Trophoblast cell (in vitro differentiated cells and primary cell): ENCODE measurements around the gene ITPKB.

Experiments used
- DNase-seq, 2 donors: peaks; one replicate each; pipeline ENCODE4 v3.0.0-alpha.2; 2016
- H2AFZ ChIP-seq: 2 replicates; pipeline ENCODE4 v1.6.1; 2013; ENCODE audit warnings: low read length, moderate library complexity, mild to moderate bottlenecking; ENCODE audit not compliant: insufficient read depth, poor library complexity
- H2AK5ac ChIP-seq: 2 replicates; pipeline ENCODE4 v1.6.1; 2013; ENCODE audit warnings: mild to moderate bottlenecking, low read length
- H2BK120ac ChIP-seq: 2 replicates; pipeline ENCODE4 v1.6.1; 2013; ENCODE audit warnings: low read length, mild to moderate bottlenecking, moderate library complexity; ENCODE audit not compliant: insufficient read depth, poor library complexity
- H2BK12ac ChIP-seq: 2 replicates; pipeline ENCODE4 v1.6.1; 2013; ENCODE audit warnings: mild to moderate bottlenecking, low read length, moderate library complexity
- H2BK5ac ChIP-seq: 2 replicates; pipeline ENCODE4 v1.6.1; 2013; ENCODE audit warnings: low read length, low read depth, moderate library complexity, mild to moderate bottlenecking; ENCODE audit not compliant: poor library complexity
- H3K14ac ChIP-seq: 2 replicates; pipeline ENCODE4 v1.6.1; 2013; ENCODE audit warnings: mild to moderate bottlenecking, low read length
- H3K18ac ChIP-seq: 2 replicates; pipeline ENCODE4 v1.6.1; 2013; ENCODE audit warnings: mild to moderate bottlenecking, low read length
- H3K23ac ChIP-seq: 2 replicates; pipeline ENCODE4 v1.6.1; 2013; ENCODE audit warnings: low read length
- H3K27ac ChIP-seq: 2 replicates; pipeline ENCODE4 v1.5.1; 2013; ENCODE audit warnings: low read depth, mild to moderate bottlenecking, inconsistent platforms, low read length, moderate library complexity
- H3K27me3 ChIP-seq: 2 replicates; pipeline ENCODE4 v1.6.1; 2013; ENCODE audit warnings: inconsistent platforms, mild to moderate bottlenecking, low read length, moderate library complexity; ENCODE audit not compliant: insufficient read depth
- H3K36me3 ChIP-seq, 2 experiments: 1 replicate in 1 of 2; 2 replicates in 1 of 2; pipeline ENCODE4 v1.6.1; 2013; ENCODE audit warnings: low read length in 2 of 2, mild to moderate bottlenecking in 2 of 2, moderate library complexity in 1 of 2; ENCODE audit not compliant: insufficient read depth in 2 of 2, control insufficient read depth in 1 of 2
- H3K4ac ChIP-seq: 2 replicates; pipeline ENCODE4 v1.6.1; 2013; ENCODE audit warnings: low read depth, mild to moderate bottlenecking, low read length, moderate library complexity
- H3K4me1 ChIP-seq, 2 experiments: 1 replicate in 1 of 2; 2 replicates in 1 of 2; pipeline ENCODE4 v1.6.1; 2013; ENCODE audit warnings: low read length in 2 of 2, mild to moderate bottlenecking in 2 of 2, moderate library complexity in 1 of 2; ENCODE audit not compliant: insufficient read depth in 2 of 2, control insufficient read depth in 1 of 2
- H3K4me2 ChIP-seq: 2 replicates; pipeline ENCODE4 v1.6.1; 2013; ENCODE audit warnings: inconsistent platforms, mild to moderate bottlenecking, low read length, moderate library complexity
- H3K4me3 ChIP-seq: 2 replicates; pipeline ENCODE4 v1.5.1; 2013; ENCODE audit warnings: mild to moderate bottlenecking, low read depth, low read length, inconsistent platforms
- H3K79me1 ChIP-seq: one replicate; pipeline ENCODE4 v1.6.1; 2013; ENCODE audit warnings: low read length
- H3K79me2 ChIP-seq: 2 replicates; pipeline ENCODE4 v1.6.1; 2013; ENCODE audit warnings: low read length, mild to moderate bottlenecking; ENCODE audit not compliant: control insufficient read depth, insufficient read depth, poor library complexity
- H3K9ac ChIP-seq: 2 replicates; pipeline ENCODE4 v1.6.1; 2013; ENCODE audit warnings: mild to moderate bottlenecking, low read length
- H3K9me3 ChIP-seq: 2 replicates; pipeline ENCODE4 v1.6.1; 2013; ENCODE audit warnings: low read depth, mild to moderate bottlenecking, control low read depth, inconsistent platforms, low read length; ENCODE audit not compliant: insufficient read depth
- H4K12ac ChIP-seq: 2 replicates; pipeline ENCODE4 v1.6.1; 2013; ENCODE audit warnings: low read depth, mild to moderate bottlenecking, low read length, moderate library complexity
- H4K8ac ChIP-seq: 2 replicates; pipeline ENCODE4 v1.6.1; 2013; ENCODE audit warnings: low read depth, mild to moderate bottlenecking, low read length, moderate library complexity
- H4K91ac ChIP-seq: one replicate; pipeline ENCODE4 v1.6.1; 2013; ENCODE audit warnings: low read depth, mild to moderate bottlenecking, low read length, moderate library complexity
- WGBS: extraction: QIAGEN DNeasy Blood & Tissue Kit; methylation state at CpG from one replicate; pipeline ENCODE4 v1.1.7; 2013; ENCODE audit warnings: missing lambda C conversion rate; ENCODE audit not compliant: insufficient read length, insufficient coverage; ENCODE audit errors: extremely low coverage; 5-methylcytosine and 5-hydroxymethylcytosine counted together

ITPKB gene

DNA sequence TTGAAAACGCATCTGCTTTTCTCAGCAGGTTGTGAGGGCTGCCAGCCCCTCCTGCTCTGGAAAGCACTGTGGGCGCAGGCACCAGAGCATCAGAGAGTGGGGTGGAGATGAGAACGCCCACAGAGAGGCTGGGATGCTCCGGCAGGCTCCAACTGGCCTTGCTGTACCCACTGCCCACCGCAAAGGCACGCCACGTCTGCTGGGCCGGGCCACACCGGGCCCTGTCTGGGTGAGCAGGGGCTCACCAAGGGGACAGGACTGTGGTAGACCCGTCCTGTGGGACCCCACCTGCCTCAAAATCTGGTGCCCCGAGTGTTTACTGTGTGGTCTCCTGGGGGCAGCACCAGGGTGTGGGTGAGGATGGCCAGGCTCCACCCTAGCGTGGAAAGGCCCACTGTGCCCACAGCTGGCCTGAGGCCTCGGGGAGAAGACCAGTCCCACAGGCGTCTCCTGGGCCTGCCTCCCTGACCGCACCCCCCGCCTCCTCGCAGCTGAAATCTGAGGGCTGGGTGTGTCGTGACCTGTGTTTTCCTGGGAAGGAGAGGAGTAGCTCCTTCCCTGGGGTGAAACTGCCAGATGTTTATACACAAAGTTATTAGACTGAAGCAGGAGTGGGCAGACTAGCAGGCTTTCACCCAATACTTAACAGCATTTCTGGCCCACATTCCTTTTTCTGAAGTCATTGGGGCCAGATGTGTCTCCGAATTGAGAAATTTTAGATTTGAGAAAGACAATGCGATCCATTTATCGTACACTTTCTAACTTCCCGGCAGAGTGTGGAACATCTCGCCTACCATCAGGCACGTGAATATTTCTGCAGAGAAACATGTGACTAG is 136.7 kb downstream of the ITPKB start:
- Histone ChIP-seq H4K91ac (no peak overlapping the region), H3K23ac (no peak overlapping the region), H2BK120ac (no peak overlapping the region), H4K12ac (no peak overlapping the region), H4K8ac (no peak overlapping the region), H3K4ac (no peak overlapping the region), H3K27ac (no peak overlapping the region), H3K14ac (no peak overlapping the region), H3K9me3 (peaks cover 3% of the 10 kb centered on the region), H3K18ac (no peak overlapping the region), H3K4me1 (peaks cover 16 to 25% of the 10 kb centered on the region in 2 experiments), H3K79me1 (no peaks in the 10 kb centered on the region), H2AK5ac (no peak overlapping the region), H2BK5ac (no peak overlapping the region), H2AFZ (no peak overlapping the region), H3K36me3 (no peaks in the 10 kb centered on the region), H3K27me3 (no peaks in the 10 kb centered on the region), H3K79me2 (no peaks in the 10 kb centered on the region), H2BK12ac (no peak overlapping the region), H3K4me2 (no peak overlapping the region), H3K9ac (no peak overlapping the region), H3K4me3 (no peak overlapping the region)
- no CpG with 5 or more reads among the region's 24 CpGs for WGBS
- DNase-seq: peak; percentile 87 to 97

DNA sequence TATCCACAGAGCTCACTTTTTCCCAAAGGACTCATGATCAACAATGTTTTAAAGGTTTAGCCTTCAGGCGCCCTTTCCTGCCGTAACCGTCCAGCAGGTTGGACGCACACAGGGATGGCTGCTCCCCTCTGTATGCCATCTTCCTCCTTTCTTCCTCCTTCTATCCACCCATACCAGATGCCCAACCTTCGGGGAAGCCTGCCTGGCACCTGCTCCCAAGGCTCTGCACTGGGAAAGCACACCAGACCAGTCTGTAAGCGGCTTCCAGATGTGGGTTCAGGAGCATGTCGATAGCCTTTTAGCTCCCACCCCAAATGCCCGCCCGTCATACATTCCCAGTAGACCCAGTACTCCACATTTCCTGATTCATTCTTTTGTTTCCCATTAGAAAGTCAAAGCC is 137.6 kb downstream of the ITPKB start:
- Histone ChIP-seq H3K4ac (no peak overlapping the region), H3K9ac (no peak overlapping the region), H3K9me3 (peaks cover 3% of the 10 kb centered on the region), H3K36me3 (no peaks in the 10 kb centered on the region), H3K4me1 (peaks cover 15 to 20% of the 10 kb centered on the region in 2 experiments), H2AFZ (no peak overlapping the region), H2BK12ac (no peak overlapping the region), H4K12ac (no peak overlapping the region), H3K79me1 (no peaks in the 10 kb centered on the region), H2BK120ac (no peak overlapping the region), H3K18ac (no peak overlapping the region), H3K4me3 (no peak overlapping the region), H3K27me3 (no peaks in the 10 kb centered on the region), H4K91ac (no peak overlapping the region), H2AK5ac (no peak overlapping the region), H3K27ac (no peak overlapping the region), H2BK5ac (no peak overlapping the region), H4K8ac (no peak overlapping the region), H3K4me2 (no peak overlapping the region), H3K79me2 (no peaks in the 10 kb centered on the region), H3K23ac (no peak overlapping the region), H3K14ac (no peak overlapping the region)
- no peak for DNase-seq
- no CpG with 5 or more reads among the region's 9 CpGs for WGBS

DNA sequence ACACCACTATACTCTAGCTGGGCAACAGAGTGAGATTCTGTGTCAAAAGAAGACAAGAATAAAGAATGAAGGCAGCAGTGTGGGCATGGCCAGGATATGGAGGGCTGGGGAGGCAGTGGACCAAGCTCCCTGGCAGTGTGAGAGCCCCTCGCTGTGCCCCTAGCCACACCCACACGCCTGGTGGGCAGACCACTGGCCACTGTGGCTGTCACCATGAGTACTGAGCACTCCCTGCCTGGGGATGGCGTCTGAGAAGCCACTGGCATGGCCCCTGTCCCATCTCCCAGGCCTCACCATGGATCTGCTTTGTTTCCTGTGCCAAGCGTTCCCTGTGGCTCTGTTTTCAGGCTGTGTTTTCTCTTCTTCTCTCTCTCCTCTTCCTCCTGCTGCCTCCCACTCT is 138.8 kb downstream of the ITPKB start:
- no peak overlapping the region for H4K91ac ChIP-seq
- no peaks in the 10 kb centered on the region for H3K27me3 ChIP-seq
- no peak overlapping the region for H3K4me3 ChIP-seq
- no CpG with 5 or more reads among the region's 4 CpGs for WGBS
- H3K27ac ChIP-seq: no peak overlapping the region
- no peak overlapping the region for H3K9ac ChIP-seq
- no peak overlapping the region for H3K14ac ChIP-seq
- H3K4me1 ChIP-seq: peaks cover 13 to 20% of the 10 kb centered on the region in 2 experiments
- H3K79me2 ChIP-seq: no peaks in the 10 kb centered on the region
- no peak overlapping the region for H3K23ac ChIP-seq
- peaks cover 8% of the 10 kb centered on the region for H3K9me3 ChIP-seq
- H4K12ac ChIP-seq: no peak overlapping the region
- H3K36me3 ChIP-seq: no peaks in the 10 kb centered on the region
- H2BK12ac ChIP-seq: no peak overlapping the region
- H3K4ac ChIP-seq: no peak overlapping the region
- no peak overlapping the region for H4K8ac ChIP-seq
- H2AK5ac ChIP-seq: no peak overlapping the region
- no peak for DNase-seq
- no peak overlapping the region for H2BK120ac ChIP-seq
- H2AFZ ChIP-seq: no peak overlapping the region
- H3K18ac ChIP-seq: no peak overlapping the region
- no peak overlapping the region for H2BK5ac ChIP-seq
- no peaks in the 10 kb centered on the region for H3K79me1 ChIP-seq
- H3K4me2 ChIP-seq: no peak overlapping the region

DNA sequence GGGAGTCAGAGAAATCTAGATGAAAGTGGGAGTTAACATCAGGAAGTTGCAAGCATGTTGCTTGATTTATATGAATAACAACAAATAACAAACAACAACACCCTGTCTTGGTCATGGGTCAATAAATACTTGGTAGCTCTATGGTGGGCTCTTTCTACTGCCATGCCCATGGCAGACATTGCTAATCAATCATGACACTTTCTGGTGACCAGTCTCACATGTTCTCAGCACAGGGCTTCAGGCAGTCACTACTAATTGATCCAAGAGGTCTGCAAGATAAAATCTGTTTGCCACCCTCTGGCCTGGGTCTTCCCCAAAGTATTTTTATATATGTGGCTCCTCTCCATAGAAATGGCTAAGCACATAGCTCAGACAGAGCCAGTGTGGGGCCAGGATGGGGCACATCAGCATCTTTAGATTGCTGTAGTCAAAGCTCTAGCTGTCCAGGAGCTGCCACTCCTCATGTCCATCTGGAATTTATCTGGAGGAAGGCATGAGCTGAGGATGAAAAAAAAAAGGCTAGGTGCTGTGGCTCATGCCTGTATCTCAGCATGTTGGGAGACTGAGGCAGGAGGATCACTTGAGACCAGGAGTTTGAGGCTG is 139.3 kb downstream of the ITPKB start:
- no peak overlapping the region for H2BK12ac ChIP-seq
- H3K27me3 ChIP-seq: no peaks in the 10 kb centered on the region
- H3K9me3 ChIP-seq: peaks cover 8% of the 10 kb centered on the region
- no peak overlapping the region for H4K12ac ChIP-seq
- H3K9ac ChIP-seq: no peak overlapping the region
- no peak for DNase-seq
- no peak overlapping the region for H2AFZ ChIP-seq
- H3K14ac ChIP-seq: no peak overlapping the region
- no peak overlapping the region for H2AK5ac ChIP-seq
- H3K79me2 ChIP-seq: no peaks in the 10 kb centered on the region
- no peak overlapping the region for H3K18ac ChIP-seq
- H3K4me3 ChIP-seq: no peak overlapping the region
- no peak overlapping the region for H2BK120ac ChIP-seq
- no peak overlapping the region for H3K27ac ChIP-seq
- peaks cover 8 to 15% of the 10 kb centered on the region in 2 experiments for H3K4me1 ChIP-seq
- H2BK5ac ChIP-seq: no peak overlapping the region
- H4K91ac ChIP-seq: no peak overlapping the region
- no peak overlapping the region for H3K23ac ChIP-seq
- H4K8ac ChIP-seq: no peak overlapping the region
- no peaks in the 10 kb centered on the region for H3K36me3 ChIP-seq
- H3K4ac ChIP-seq: no peak overlapping the region
- no peaks in the 10 kb centered on the region for H3K79me1 ChIP-seq
- no peak overlapping the region for H3K4me2 ChIP-seq
